Neutrophil (primary cell): ENCODE measurements around the gene LY6G6C.
"Not testable (repeated sequence)": the region's sequence is repeated elsewhere in the genome, so short reads cannot be mapped to it uniquely, and the experiment has no call there.

Source experiments
- H3K27ac ChIP-seq: fragments of 200-600 bp; sonication (generic); 2 replicates; pipeline ENCODE4 v1.5.1; 2016; ENCODE audit warnings: mild to moderate bottlenecking, moderate library complexity
- H3K27me3 ChIP-seq: fragments of 200-600 bp; sonication (generic); 2 replicates; pipeline ENCODE4 v1.6.0; 2016; ENCODE audit warnings: mild to moderate bottlenecking
- H3K36me3 ChIP-seq: fragments of 200-600 bp; sonication (generic); 2 replicates; pipeline ENCODE4 v1.5.1; 2017
- H3K4me1 ChIP-seq, 2 experiments: fragments of 200-600 bp in 1 of 2; sonication (generic) in 1 of 2; 1 replicate in 1 of 2; 2 replicates in 1 of 2; pipeline versions ENCODE4 v1.5.1 to v1.6.1; 2013 to 2016; ENCODE audit warnings: low read depth in 1 of 2, low read length in 1 of 2, mild to moderate bottlenecking in 1 of 2, moderate library complexity in 1 of 2; ENCODE audit not compliant: control insufficient read depth in 1 of 2, insufficient read depth in 1 of 2
- H3K4me3 ChIP-seq, 2 experiments: fragments of 200-600 bp in 1 of 2; sonication (generic) in 1 of 2; 1 replicate in 1 of 2; 2 replicates in 1 of 2; pipeline ENCODE4 v1.5.1; 2013 to 2016; ENCODE audit warnings: low read depth in 1 of 2, low read length in 1 of 2, mild to moderate bottlenecking in 1 of 2, moderate library complexity in 1 of 2
- H3K9me3 ChIP-seq: fragments of 200-600 bp; sonication (generic); 2 replicates; pipeline ENCODE4 v1.5.1; 2016
- TF ChIP-seq, protein P1 (sequence below): fragments of 200-600 bp; sonication (generic); IDR thresholded peaks from 2 replicates; pipeline ENCODE4 v1.5.1; 2016; ENCODE audit warnings: antibody characterized with exemption

LY6G6C gene

DNA sequence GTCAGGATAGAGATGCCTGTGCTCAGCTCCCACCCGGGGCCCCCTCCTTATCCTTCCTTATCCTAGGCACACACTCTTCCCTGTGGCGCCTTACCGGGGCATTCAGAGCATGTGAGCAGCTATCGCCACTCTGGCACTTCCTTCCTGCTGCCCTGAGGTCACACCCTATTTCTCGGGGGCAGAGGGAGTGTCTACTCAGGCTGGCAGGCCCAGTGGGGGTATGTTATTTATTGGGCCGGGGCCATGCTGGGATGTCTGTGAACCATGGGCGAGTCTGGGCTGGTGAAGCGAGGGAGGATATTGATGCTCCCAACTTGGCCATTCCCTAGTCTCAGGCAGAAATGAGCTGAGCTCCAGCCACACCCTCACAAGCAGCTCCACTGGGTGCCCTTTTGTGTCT is 10.3 kb downstream of the LY6G6C start:
- no peaks in the 10 kb centered on the region for H3K36me3 ChIP-seq
- H3K4me1 ChIP-seq: peaks cover 14 to 15% of the 10 kb centered on the region in 2 experiments
- H3K27ac ChIP-seq: peak overlapping the region; percentile 34
- no peaks in the 10 kb centered on the region for H3K9me3 ChIP-seq
- TF ChIP-seq, protein P1, sequence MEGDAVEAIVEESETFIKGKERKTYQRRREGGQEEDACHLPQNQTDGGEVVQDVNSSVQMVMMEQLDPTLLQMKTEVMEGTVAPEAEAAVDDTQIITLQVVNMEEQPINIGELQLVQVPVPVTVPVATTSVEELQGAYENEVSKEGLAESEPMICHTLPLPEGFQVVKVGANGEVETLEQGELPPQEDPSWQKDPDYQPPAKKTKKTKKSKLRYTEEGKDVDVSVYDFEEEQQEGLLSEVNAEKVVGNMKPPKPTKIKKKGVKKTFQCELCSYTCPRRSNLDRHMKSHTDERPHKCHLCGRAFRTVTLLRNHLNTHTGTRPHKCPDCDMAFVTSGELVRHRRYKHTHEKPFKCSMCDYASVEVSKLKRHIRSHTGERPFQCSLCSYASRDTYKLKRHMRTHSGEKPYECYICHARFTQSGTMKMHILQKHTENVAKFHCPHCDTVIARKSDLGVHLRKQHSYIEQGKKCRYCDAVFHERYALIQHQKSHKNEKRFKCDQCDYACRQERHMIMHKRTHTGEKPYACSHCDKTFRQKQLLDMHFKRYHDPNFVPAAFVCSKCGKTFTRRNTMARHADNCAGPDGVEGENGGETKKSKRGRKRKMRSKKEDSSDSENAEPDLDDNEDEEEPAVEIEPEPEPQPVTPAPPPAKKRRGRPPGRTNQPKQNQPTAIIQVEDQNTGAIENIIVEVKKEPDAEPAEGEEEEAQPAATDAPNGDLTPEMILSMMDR: no peak
- H3K4me3 ChIP-seq: peak overlapping the region in 1 of 2 experiments; percentile 8
- H3K27me3 ChIP-seq: no peaks in the 10 kb centered on the region

DNA sequence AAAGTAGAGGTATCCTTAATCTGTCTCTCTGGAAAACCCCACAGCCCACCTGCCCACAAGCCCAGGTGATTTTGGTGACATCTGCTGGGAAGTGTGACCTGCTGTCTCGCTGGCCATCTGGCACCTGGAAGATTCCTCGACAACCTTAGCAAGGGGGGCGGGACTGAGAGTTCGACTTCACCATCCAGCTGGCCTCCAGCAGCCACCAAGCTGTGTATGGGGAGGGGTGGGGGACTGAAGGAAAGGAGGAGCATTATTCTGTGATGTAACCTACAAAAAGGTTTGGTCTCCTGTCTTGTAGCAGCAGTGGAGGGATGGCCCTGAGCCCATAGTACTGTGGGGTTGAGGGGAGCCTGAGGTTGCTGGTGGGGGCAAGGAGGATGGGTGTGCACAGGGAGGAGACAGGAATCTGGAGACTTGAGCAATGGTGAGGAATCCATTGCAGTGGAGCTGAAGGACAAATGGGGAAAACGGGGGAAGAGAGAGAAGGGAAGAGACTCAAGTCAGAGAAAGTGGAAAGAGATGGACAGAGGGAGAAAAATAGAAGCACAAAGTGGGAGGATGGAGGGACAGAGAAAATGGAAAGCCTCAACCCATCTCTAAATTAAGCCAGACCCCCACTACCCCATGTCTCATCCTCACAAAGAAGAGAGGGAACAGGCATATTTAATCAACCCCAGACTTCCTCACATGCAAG is 10.9 kb downstream of the LY6G6C start:
- Histone ChIP-seq H3K9me3 (no peaks in the 10 kb centered on the region), H3K4me1 (peaks cover 14 to 15% of the 10 kb centered on the region in 2 experiments), H3K27me3 (no peaks in the 10 kb centered on the region), H3K4me3 (peak overlapping the region in 1 of 2 experiments; percentile 8), H3K27ac (peak overlapping the region; percentile 34), H3K36me3 (no peaks in the 10 kb centered on the region)
- TF ChIP-seq, protein P1: no peak

DNA sequence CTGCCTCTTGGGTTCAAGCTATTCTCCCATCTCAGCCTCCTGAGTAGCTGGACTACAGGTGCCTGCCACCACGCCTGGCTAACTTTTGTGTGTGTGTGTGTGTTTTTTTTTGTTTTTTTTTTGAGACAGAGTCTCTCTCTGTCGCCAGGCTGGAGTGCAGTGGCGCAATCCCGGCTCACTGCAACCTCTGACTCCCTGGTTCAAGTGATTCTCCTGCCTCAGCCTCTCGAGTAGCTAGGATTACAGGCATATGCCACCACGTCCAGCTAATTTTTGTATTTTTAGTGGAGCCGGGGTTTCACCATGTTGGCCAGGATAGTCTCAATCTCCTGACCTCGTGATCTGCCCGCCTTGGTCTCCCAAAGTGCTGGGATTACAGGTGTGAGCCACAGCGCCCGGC is 12.4 kb downstream of the LY6G6C start:
- H3K27me3 ChIP-seq, H3K27ac ChIP-seq, H3K4me3 ChIP-seq, H3K9me3 ChIP-seq, H3K36me3 ChIP-seq: not testable (repeated sequence)
- H3K4me1 ChIP-seq: peaks cover 14 to 15% of the 10 kb centered on the region in 2 experiments

DNA sequence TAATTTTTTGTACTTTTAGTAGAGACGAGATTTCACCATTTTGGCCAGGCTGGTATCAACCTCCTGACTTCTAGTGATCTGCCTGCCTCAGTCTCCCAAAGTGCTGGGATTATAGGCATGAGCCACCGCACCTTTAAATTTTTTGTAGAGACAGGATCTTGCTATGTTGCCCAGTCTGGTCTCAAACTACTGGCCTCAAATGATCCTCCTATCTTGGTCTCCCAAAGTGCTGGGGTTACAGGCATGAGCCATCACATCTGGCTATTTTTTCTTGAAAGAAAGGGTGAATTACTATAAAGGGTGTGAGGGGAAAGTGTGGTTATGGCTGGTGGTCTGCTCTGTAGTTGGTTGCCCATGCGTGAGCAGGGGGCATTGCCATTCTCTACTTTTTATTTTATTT is 13.3 kb downstream of the LY6G6C start:
- Histone ChIP-seq H3K27ac (no peak overlapping the region), H3K36me3 (no peaks in the 10 kb centered on the region), H3K4me3 (no peak overlapping the region), H3K27me3 (no peaks in the 10 kb centered on the region), H3K4me1 (peaks cover 21 to 23% of the 10 kb centered on the region in 2 experiments), H3K9me3 (no peaks in the 10 kb centered on the region)
- TF ChIP-seq, protein P1: no peak

DNA sequence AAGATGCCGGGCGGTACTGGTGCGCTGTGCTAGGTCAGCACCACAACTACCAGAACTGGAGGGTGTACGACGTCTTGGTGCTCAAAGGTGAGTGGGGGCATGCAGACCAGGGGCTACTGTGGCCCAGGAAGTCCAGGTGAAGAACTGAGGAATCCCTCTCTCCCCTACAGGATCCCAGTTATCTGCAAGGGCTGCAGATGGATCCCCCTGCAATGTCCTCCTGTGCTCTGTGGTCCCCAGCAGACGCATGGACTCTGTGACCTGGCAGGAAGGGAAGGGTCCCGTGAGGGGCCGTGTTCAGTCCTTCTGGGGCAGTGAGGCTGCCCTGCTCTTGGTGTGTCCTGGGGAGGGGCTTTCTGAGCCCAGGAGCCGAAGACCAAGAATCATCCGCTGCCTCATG is 13.8 kb downstream of the LY6G6C start:
- H3K9me3 ChIP-seq: no peaks in the 10 kb centered on the region
- H3K4me3 ChIP-seq: no peak overlapping the region
- H3K27me3 ChIP-seq: no peaks in the 10 kb centered on the region
- H3K27ac ChIP-seq: no peak overlapping the region
- TF ChIP-seq, protein P1: no peak
- H3K4me1 ChIP-seq: peaks cover 21 to 23% of the 10 kb centered on the region in 2 experiments
- no peaks in the 10 kb centered on the region for H3K36me3 ChIP-seq

DNA sequence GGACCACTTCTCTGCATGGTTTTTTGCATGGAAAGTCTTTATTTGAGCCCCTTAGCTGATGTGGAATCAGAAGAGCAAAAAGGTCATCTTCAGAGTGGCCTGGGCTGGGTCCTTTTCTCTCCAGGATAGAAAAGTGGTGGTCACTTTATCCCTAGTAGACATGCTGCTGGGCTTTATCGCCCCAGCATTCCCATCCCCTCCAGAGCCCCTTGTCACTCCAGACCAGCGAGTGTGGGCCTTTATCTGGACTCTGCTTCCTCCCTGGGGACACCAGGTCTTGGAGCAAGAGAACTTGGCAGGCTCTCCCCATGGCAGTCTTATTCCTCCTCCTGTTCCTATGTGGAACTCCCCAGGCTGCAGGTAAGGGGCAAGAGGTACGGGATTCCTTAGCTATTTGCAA is 14.9 kb downstream of the LY6G6C start, which contains the start of gene LY6G6F:
LY6G6F (plus strand) TSS at position 268 of the 400 bp plus-strand sequence; CDS start at position 309, 41 bp downstream.
- H3K27ac ChIP-seq: no peak within 1 kb of the TSS
- no peaks in the 10 kb centered on the region for H3K27me3 ChIP-seq
- no peak within 1 kb of the TSS for H3K4me3 ChIP-seq
- H3K36me3 ChIP-seq: peaks cover 2% of the 10 kb centered on the region
- H3K4me1 ChIP-seq: peaks cover 27 to 28% of the 10 kb centered on the region in 2 experiments
- no peaks in the 10 kb centered on the region for H3K9me3 ChIP-seq
- TF ChIP-seq, protein P1: no peak
